ENCODE data around the gene BACH2. TPM values are rescaled to one million over a fixed set of nuclear protein-coding genes. Genes with fewer than 3 reads are reported as not detected.

BACH2 gene
- 5.9 and 8.0 TPM in 2 replicates for total RNA-seq (2021; fragmentation: NEBNext Ultra II Directional; extraction: Animal tissue kit (Norgen Biotek cat#: 25700))
- polyA plus RNA-seq (2011; rRNA removed), result 1.8 and 1.9 TPM in 2 replicates
- polyA plus RNA-seq (2011; cell fraction: cytosol; rRNA removed), result 1.6 TPM
- polyA plus RNA-seq (2011; cell fraction: nucleus; rRNA removed), result 3.7 TPM
- 1.8 to 3.4 TPM (median 2.7 TPM) in 4 replicates for polyA plus RNA-seq (2012, experiment 1 of 2)
- 0.37 TPM for polyA plus RNA-seq (2012, experiment 2 of 2)
- 1.2 TPM for polyA plus RNA-seq (2013, experiment 1 of 2)
- 0.88 TPM for polyA plus RNA-seq (2013, experiment 2 of 2)
- polyA minus RNA-seq (2011; rRNA and poly(A)+ RNA removed), result 6.7 and 10.3 TPM in 2 replicates
- polyA minus RNA-seq (2011; cell fraction: cytosol; rRNA and poly(A)+ RNA removed), result 2.6 TPM
- polyA minus RNA-seq (2011; cell fraction: nucleus; rRNA and poly(A)+ RNA removed), result 23.8 TPM
- long read RNA-seq, experiment 1, partial matches to known transcripts, result 2 of 3 reads
- long read RNA-seq, experiment 1, other reads (novel, unspliced or antisense), result 1 of 3 reads
- long read RNA-seq, experiment 2, partial matches to known transcripts, result 0 of 1 reads
- long read RNA-seq, experiment 2, other reads (novel, unspliced or antisense), result 1 of 1 reads

GRCh38 chr6:90296341-90297114 is at the start of gene BACH2:
Gene BACH2, minus strand, starts transcription at chr6:90296843. Its CDS starts 287,999 bp downstream, at chr6:90008844.
- Histone ChIP-seq H3K9ac (replicated peaks in 1 of 4; ENCODE audit: extremely low read depth in 1 of 4, low read depth in 3 of 4, low read length in 3 of 4) (peak within 1 kb of the TSS; percentile 52 to 70 (median 62)), H3K23me2 (ENCODE audit: low read depth, low read length) (peaks cover 19% of the 10 kb centered on the region), H2AFZ (ENCODE audit: low read length) (peak within 1 kb of the TSS; percentile 36), H3K27ac (ENCODE audit: low read depth, low read length) (peak within 1 kb of the TSS; percentile 70; the same call in 1 of the 2 replicates), H3K27me3 (replicated peaks in 1 of 4; ENCODE audit: control insufficient read depth in 3 of 4, extremely low read depth in 1 of 4, insufficient read depth in 3 of 4, low read length in 3 of 4) (peaks cover 4 to 26% (median 22%) of the 10 kb centered on the region in 4 experiments; a peak in 6 of 7 replicates), H2BK5ac (ENCODE audit: low read depth, low read length) (peak within 1 kb of the TSS; percentile 81), H2BK15ac (ENCODE audit: low read length) (no peak within 1 kb of the TSS), H2AK5ac (ENCODE audit: low read depth, low read length) (no peak within 1 kb of the TSS), H3K23ac (ENCODE audit: insufficient read length) (no peak within 1 kb of the TSS), H4K91ac (replicated peaks; ENCODE audit: insufficient read length, low read length) (peak within 1 kb of the TSS; percentile 93), H3K56ac (replicated peaks; ENCODE audit: insufficient read length, low read depth, low read length) (no peak within 1 kb of the TSS), H2BK120ac (replicated peaks; ENCODE audit: low read depth, low read length) (no peak within 1 kb of the TSS), H3K4me3 (ENCODE audit: extremely low read depth in 1 of 4, insufficient read depth in 2 of 4, low read depth in 3 of 4, low read length in 4 of 4) (peak within 1 kb of the TSS; percentile 44 to 76 (median 73)), H4K5ac (ENCODE audit: insufficient read length, low read depth, low read length) (peak within 1 kb of the TSS; percentile 79), H3K14ac (ENCODE audit: insufficient read length) (no peak within 1 kb of the TSS), H3K9me3 (ENCODE audit: insufficient read depth in 2 of 2, low read depth in 1 of 2, low read length in 1 of 2) (no peaks in the 10 kb centered on the region), H2BK20ac (ENCODE audit: low read length) (no peak within 1 kb of the TSS), H3K36me3 (ENCODE audit: control insufficient read depth in 2 of 4, insufficient read depth in 4 of 4, low read length in 3 of 4) (no peaks in the 10 kb centered on the region; a peak in 1 of 8 replicates), H2BK12ac (ENCODE audit: low read depth, low read length) (peak within 1 kb of the TSS; percentile 91), H3K4ac (replicated peaks; ENCODE audit: insufficient read length, low read depth, low read length) (no peak within 1 kb of the TSS), H3K79me2 (ENCODE audit: control insufficient read depth in 1 of 2, insufficient read depth in 2 of 2, low read length in 2 of 2) (no peaks in the 10 kb centered on the region), H4K8ac (ENCODE audit: extremely low read depth, insufficient read depth, low read length) (peak within 1 kb of the TSS; percentile 35; the same call in 1 of the 2 replicates), H3K4me2 (ENCODE audit: insufficient read depth in 1 of 2, low read depth in 2 of 2, low read length in 2 of 2) (peak within 1 kb of the TSS; percentile 99), H3K79me1 (ENCODE audit: low read depth, low read length) (no peaks in the 10 kb centered on the region), H3K4me1 (replicated peaks in 1 of 4; ENCODE audit: control insufficient read depth in 3 of 4, insufficient read depth in 4 of 4, low read length in 3 of 4) (peaks cover 8 to 17% (median 12%) of the 10 kb centered on the region in 4 experiments), H4K20me1 (replicated peaks in 1 of 2; ENCODE audit: control insufficient read depth in 1 of 2, insufficient read depth in 2 of 2, low read length in 2 of 2) (peaks cover 5 to 7% of the 10 kb centered on the region in 2 experiments), H3K18ac (ENCODE audit: extremely low read depth, low read length) (peak within 1 kb of the TSS; percentile 98)
- 3% methylated on average over 18 of the region's 112 CpGs; no CpG with 5 or more reads in 1 of the 2 experiments for WGBS, 2 experiments (ENCODE audit: extremely low coverage in 1 of 2, insufficient coverage in 1 of 2, insufficient read length in 1 of 2, insufficient replicate concordance in 2 of 2, low coverage in 1 of 2, low lambda C conversion rate in 2 of 2, missing lambda C conversion rate in 1 of 2)
- FAIRE-seq (no peak), DNase-seq (ENCODE audit: low read depth in 1 of 2, low spot score in 2 of 2) (peak; percentile 70 to 93)
- ChIA-PET CTCF (ENCODE audit: partially characterized antibody) (interaction anchor here (1.0 to 16.3 kb wide), 6 partner anchors 10 to 180 kb away, joined by 3 to 234 read pairs (median 6); no protein-coding TSS in a partner anchor), POLR2A (ENCODE audit: partially characterized antibody) (interaction anchor here (0.9 to 1.4 kb wide), 3 partner anchors 139 to 198 kb away, joined by 3 read pairs; no protein-coding TSS in a partner anchor)
- TF ChIP-seq FOSL1 (IDR thresholded peaks at IDR 0.05; ENCODE audit: insufficient read depth, low read depth, low read length) (peak; percentile 48; the same call in 1 of the 2 replicates), RAD21 (IDR thresholded peaks at IDR 0.05 in 1 of 2, conservative IDR thresholded peaks at IDR 0.05 in 1 of 2; ENCODE audit: low read depth in 2 of 2, low read length in 2 of 2) (no peak; a peak in 1 of 4 replicates), EP300 (IDR thresholded peaks at IDR 0.05; ENCODE audit: borderline replicate concordance in 1 of 2, low read depth in 2 of 2, low read length in 2 of 2) (no peak), RBBP5 (IDR thresholded peaks at IDR 0.05; ENCODE audit: borderline replicate concordance, low read depth, low read length) (peak; percentile 44), SRF (IDR thresholded peaks at IDR 0.05; ENCODE audit: low read depth, low read length) (no peak), EGR1 (IDR thresholded peaks at IDR 0.05; ENCODE audit: borderline replicate concordance, low read depth, low read length) (peak; percentile 58; the same call in 1 of the 2 replicates), NRF1 (IDR thresholded peaks at IDR 0.05; ENCODE audit: low read depth, low read length) (no peak), SIRT6 (IDR thresholded peaks at IDR 0.05; ENCODE audit: low read length) (no peak)
